GM23338 (cell line): ENCODE measurements around the gene AKAP13. TPM values are rescaled to one million over a fixed set of nuclear protein-coding genes. Genes with fewer than 3 reads are reported as not detected.

Experiments used
- ATAC-seq: fragments of 200-7000 bp; cut with Tn5 transposase; 3 replicates; pipeline ENCODE4 v1.9.1; 2020
- DNase-seq: peaks from one replicate; pipeline ENCODE4 v3.0.0-alpha.2; 2015; ENCODE audit warnings: low spot score
- H2AFZ ChIP-seq: fragments of 200-600 bp; sonication (generic); 2 replicates; pipeline ENCODE4 v1.8.0; 2016; ENCODE audit warnings: antibody characterized with exemption, mild to moderate bottlenecking, moderate library complexity
- H3F3A ChIP-seq: fragments of 200-600 bp; sonication (generic); replicated peaks from 2 replicates; pipeline ENCODE4 v1.8.0; 2017; ENCODE audit warnings: antibody characterized with exemption, mixed run types, low read depth
- H3K27ac ChIP-seq: fragments of 200-600 bp; sonication (generic); 2 replicates; pipeline ENCODE4 v1.6.1; 2016; ENCODE audit warnings: low read depth
- H3K27me3 ChIP-seq: fragments of 200-600 bp; sonication (generic); 2 replicates; pipeline ENCODE4 v1.8.0; 2016; ENCODE audit warnings: mild to moderate bottlenecking, mixed run types, moderate library complexity; ENCODE audit not compliant: insufficient read depth
- H3K36me3 ChIP-seq: fragments of 200-600 bp; sonication (generic); 2 replicates; pipeline ENCODE4 v1.8.0; 2016; ENCODE audit warnings: mild to moderate bottlenecking; ENCODE audit not compliant: insufficient read depth
- H3K4me1 ChIP-seq: fragments of 200-600 bp; sonication (generic); 2 replicates; pipeline ENCODE4 v1.8.0; 2016; ENCODE audit warnings: mild to moderate bottlenecking, moderate library complexity; ENCODE audit not compliant: insufficient read depth
- H3K4me2 ChIP-seq: fragments of 200-600 bp; sonication (generic); 2 replicates; pipeline ENCODE4 v1.7.1; 2017; ENCODE audit warnings: mixed run types
- H3K4me3 ChIP-seq: fragments of 200-600 bp; sonication (generic); 2 replicates; pipeline ENCODE4 v1.6.1; 2016; ENCODE audit warnings: mixed run types
- H3K79me2 ChIP-seq: fragments of 200-600 bp; sonication (generic); replicated peaks from 2 replicates; pipeline ENCODE4 v1.8.0; 2017; ENCODE audit warnings: mild to moderate bottlenecking; ENCODE audit not compliant: insufficient read depth
- H3K9me2 ChIP-seq: fragments of 200-600 bp; sonication (generic); 2 replicates; pipeline ENCODE4 v1.8.0; 2017; ENCODE audit not compliant: insufficient read depth
- H4K20me1 ChIP-seq: fragments of 200-600 bp; sonication (generic); replicated peaks from 2 replicates; pipeline ENCODE4 v1.8.0; 2017; ENCODE audit warnings: mild to moderate bottlenecking; ENCODE audit not compliant: insufficient read depth
- H3K27ac Mint-ChIP-seq: 2 replicates; pipeline ENCODE4 v1.8.0; 2020; ENCODE audit warnings: inconsistent platforms, mild to moderate bottlenecking, moderate library complexity, mixed read lengths
- H3K27me3 Mint-ChIP-seq: 3 replicates; pipeline ENCODE4 v1.8.0; 2022; ENCODE audit warnings: low read depth, mild to moderate bottlenecking, moderate library complexity, mixed read lengths, inconsistent platforms; ENCODE audit not compliant: insufficient read depth, poor library complexity
- H3K36me3 Mint-ChIP-seq: 3 replicates; pipeline ENCODE4 v1.8.0; 2021; ENCODE audit warnings: low read depth, mild to moderate bottlenecking, inconsistent platforms, moderate library complexity, mixed read lengths
- H3K4me1 Mint-ChIP-seq: 3 replicates; pipeline ENCODE4 v1.8.0; 2020; ENCODE audit warnings: mild to moderate bottlenecking, inconsistent platforms, mixed read lengths
- H3K4me3 Mint-ChIP-seq: 3 replicates; pipeline ENCODE4 v1.8.0; 2021; ENCODE audit warnings: moderate library complexity, mild to moderate bottlenecking, inconsistent platforms, mixed read lengths
- H3K9me3 Mint-ChIP-seq: 3 replicates; pipeline ENCODE4 v1.8.0; 2020; ENCODE audit warnings: moderate library complexity, mild to moderate bottlenecking, inconsistent platforms, mixed read lengths
- CREB1 ChIP-seq: fragments of 250-450 bp; sonication (Bioruptor Pico); IDR thresholded peaks from 2 replicates; pipeline ENCODE4 v1.5.0; 2020; ENCODE audit warnings: low read depth, mild to moderate bottlenecking, moderate library complexity
- EZH2 ChIP-seq: fragments of 200-600 bp; sonication (generic); IDR thresholded peaks from one replicate; pipeline ENCODE4 v1.8.0; 2017; ENCODE audit warnings: antibody characterized with exemption, mild to moderate bottlenecking, low read depth; ENCODE audit not compliant: unreplicated experiment
- EZH2phosphoT487 ChIP-seq: fragments of 200-600 bp; sonication (generic); IDR thresholded peaks from one replicate; pipeline ENCODE4 v1.8.1; 2018; ENCODE audit warnings: antibody characterized with exemption; ENCODE audit not compliant: unreplicated experiment
- JUNB ChIP-seq: IDR thresholded peaks from one replicate; pipeline ENCODE4 v1.6.1; 2016; ENCODE audit warnings: antibody characterized with exemption; ENCODE audit not compliant: unreplicated experiment
- NANOG ChIP-seq: IDR thresholded peaks from 2 replicates; pipeline ENCODE4 v1.6.1; 2016; ENCODE audit warnings: antibody characterized with exemption, borderline replicate concordance
- POLR2AphosphoS5 ChIP-seq: IDR thresholded peaks from 2 replicates; pipeline ENCODE4 v1.6.1; 2016; ENCODE audit warnings: antibody characterized with exemption, low read depth
- STAT1 ChIP-seq: IDR thresholded peaks from one replicate; pipeline ENCODE4 v1.6.1; 2016; ENCODE audit warnings: antibody characterized with exemption; ENCODE audit not compliant: unreplicated experiment
- ZNF114 ChIP-seq: fragments of 250-450 bp; sonication (Bioruptor Pico); IDR thresholded peaks from 2 replicates; pipeline ENCODE4 v1.5.0; 2020; ENCODE audit warnings: mild to moderate bottlenecking, moderate library complexity
- ZNF331 ChIP-seq: fragments of 250-450 bp; sonication (Bioruptor Pico); IDR thresholded peaks from 2 replicates; pipeline ENCODE4 v1.5.0; 2020; ENCODE audit warnings: low read depth, mild to moderate bottlenecking, moderate library complexity
- polyA plus RNA-seq: library from polyadenylated mRNA; unstranded; fragments of >200 nt; fragmentation: Nextera tagmentation; extraction: Ambion mirVana; gene quantifications from 2 replicates; pipeline ENCODE4 v1.2.1, GENCODE V29; 2016
- total RNA-seq: library from RNA; depleted of rRNA; stranded (reverse); fragments of >200 nt; shearing (Covaris generic); gene quantifications from 2 replicates; pipeline ENCODE4 v1.2.3, GENCODE V29; 2014
- TF ChIP-seq, protein P1 (sequence below): fragments of 250-450 bp; sonication (Bioruptor Pico); IDR thresholded peaks from 2 replicates; pipeline ENCODE4 v1.5.0; 2020; ENCODE audit warnings: mild to moderate bottlenecking, moderate library complexity
- TF ChIP-seq, protein P2 (sequence below), 2 experiments: fragments of 200-600 bp in 1 of 2; sonication (generic) in 1 of 2; conservative IDR thresholded peaks; 2 replicates each; pipeline versions ENCODE4 v1.5.1 to v1.6.1; 2016 to 2017; ENCODE audit warnings: antibody characterized with exemption in 2 of 2, low read depth in 2 of 2, mild to moderate bottlenecking in 2 of 2, moderate library complexity in 1 of 2
- TF ChIP-seq, protein P3 (sequence below): IDR thresholded peaks from one replicate; pipeline ENCODE4 v1.6.1; 2018; ENCODE audit warnings: antibody characterized with exemption; ENCODE audit not compliant: unreplicated experiment

The AKAP13 gene
- total and polyA plus RNA-seq, 2 experiments from 2014 or later = 46.2 to 60.7 TPM

DNA sequence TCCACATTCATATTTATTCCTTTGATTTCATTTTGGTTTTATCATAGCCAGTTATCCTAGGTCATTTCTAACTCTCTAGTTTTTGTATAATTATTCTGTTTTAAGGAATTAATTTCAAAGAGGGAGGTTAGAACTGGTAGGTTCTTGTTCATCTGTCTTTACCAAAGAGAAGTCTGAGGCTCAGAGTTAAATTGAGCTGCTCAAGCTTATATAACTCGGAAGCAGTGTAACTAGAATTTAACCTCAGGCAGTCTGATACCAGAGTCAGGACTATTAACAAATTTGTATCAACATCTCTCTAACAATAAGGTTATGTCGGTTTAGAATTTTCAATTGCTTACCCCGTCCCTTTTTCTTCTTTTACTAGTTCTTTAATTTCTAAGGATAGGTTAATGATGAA lies 84.1 kb downstream of the AKAP13 start:
- DNase-seq (no peak), ATAC-seq (no peak)
- Histone ChIP-seq H3K4me2 (no peak overlapping the region), H4K20me1 (peaks cover 30% of the 10 kb centered on the region), H3K36me3 (no peaks in the 10 kb centered on the region), H2AFZ (no peak overlapping the region), H3F3A (no peaks in the 10 kb centered on the region), H3K9me2 (no peaks in the 10 kb centered on the region), H3K4me1 (peaks cover 27% of the 10 kb centered on the region), H3K27ac (no peak overlapping the region), H3K79me2 (peaks cover 90% of the 10 kb centered on the region), H3K27me3 (no peaks in the 10 kb centered on the region), H3K4me3 (no peak overlapping the region)
- H3K4me3 Mint-ChIP-seq = no peak overlapping the region
- H3K9me3 Mint-ChIP-seq = no peaks in the 10 kb centered on the region
- H3K4me1 Mint-ChIP-seq = peaks cover 35% of the 10 kb centered on the region
- TF ChIP-seq EZH2 (no peak), CREB1 (CRISPR knock-in tag) (no peak), ZNF114 (no peak), STAT1 (no peak), POLR2AphosphoS5 (no peak), JUNB (no peak), ZNF331 (CRISPR knock-in tag) (no peak), NANOG (no peak), EZH2phosphoT487 (no peak)
- TF ChIP-seq, protein P1, sequence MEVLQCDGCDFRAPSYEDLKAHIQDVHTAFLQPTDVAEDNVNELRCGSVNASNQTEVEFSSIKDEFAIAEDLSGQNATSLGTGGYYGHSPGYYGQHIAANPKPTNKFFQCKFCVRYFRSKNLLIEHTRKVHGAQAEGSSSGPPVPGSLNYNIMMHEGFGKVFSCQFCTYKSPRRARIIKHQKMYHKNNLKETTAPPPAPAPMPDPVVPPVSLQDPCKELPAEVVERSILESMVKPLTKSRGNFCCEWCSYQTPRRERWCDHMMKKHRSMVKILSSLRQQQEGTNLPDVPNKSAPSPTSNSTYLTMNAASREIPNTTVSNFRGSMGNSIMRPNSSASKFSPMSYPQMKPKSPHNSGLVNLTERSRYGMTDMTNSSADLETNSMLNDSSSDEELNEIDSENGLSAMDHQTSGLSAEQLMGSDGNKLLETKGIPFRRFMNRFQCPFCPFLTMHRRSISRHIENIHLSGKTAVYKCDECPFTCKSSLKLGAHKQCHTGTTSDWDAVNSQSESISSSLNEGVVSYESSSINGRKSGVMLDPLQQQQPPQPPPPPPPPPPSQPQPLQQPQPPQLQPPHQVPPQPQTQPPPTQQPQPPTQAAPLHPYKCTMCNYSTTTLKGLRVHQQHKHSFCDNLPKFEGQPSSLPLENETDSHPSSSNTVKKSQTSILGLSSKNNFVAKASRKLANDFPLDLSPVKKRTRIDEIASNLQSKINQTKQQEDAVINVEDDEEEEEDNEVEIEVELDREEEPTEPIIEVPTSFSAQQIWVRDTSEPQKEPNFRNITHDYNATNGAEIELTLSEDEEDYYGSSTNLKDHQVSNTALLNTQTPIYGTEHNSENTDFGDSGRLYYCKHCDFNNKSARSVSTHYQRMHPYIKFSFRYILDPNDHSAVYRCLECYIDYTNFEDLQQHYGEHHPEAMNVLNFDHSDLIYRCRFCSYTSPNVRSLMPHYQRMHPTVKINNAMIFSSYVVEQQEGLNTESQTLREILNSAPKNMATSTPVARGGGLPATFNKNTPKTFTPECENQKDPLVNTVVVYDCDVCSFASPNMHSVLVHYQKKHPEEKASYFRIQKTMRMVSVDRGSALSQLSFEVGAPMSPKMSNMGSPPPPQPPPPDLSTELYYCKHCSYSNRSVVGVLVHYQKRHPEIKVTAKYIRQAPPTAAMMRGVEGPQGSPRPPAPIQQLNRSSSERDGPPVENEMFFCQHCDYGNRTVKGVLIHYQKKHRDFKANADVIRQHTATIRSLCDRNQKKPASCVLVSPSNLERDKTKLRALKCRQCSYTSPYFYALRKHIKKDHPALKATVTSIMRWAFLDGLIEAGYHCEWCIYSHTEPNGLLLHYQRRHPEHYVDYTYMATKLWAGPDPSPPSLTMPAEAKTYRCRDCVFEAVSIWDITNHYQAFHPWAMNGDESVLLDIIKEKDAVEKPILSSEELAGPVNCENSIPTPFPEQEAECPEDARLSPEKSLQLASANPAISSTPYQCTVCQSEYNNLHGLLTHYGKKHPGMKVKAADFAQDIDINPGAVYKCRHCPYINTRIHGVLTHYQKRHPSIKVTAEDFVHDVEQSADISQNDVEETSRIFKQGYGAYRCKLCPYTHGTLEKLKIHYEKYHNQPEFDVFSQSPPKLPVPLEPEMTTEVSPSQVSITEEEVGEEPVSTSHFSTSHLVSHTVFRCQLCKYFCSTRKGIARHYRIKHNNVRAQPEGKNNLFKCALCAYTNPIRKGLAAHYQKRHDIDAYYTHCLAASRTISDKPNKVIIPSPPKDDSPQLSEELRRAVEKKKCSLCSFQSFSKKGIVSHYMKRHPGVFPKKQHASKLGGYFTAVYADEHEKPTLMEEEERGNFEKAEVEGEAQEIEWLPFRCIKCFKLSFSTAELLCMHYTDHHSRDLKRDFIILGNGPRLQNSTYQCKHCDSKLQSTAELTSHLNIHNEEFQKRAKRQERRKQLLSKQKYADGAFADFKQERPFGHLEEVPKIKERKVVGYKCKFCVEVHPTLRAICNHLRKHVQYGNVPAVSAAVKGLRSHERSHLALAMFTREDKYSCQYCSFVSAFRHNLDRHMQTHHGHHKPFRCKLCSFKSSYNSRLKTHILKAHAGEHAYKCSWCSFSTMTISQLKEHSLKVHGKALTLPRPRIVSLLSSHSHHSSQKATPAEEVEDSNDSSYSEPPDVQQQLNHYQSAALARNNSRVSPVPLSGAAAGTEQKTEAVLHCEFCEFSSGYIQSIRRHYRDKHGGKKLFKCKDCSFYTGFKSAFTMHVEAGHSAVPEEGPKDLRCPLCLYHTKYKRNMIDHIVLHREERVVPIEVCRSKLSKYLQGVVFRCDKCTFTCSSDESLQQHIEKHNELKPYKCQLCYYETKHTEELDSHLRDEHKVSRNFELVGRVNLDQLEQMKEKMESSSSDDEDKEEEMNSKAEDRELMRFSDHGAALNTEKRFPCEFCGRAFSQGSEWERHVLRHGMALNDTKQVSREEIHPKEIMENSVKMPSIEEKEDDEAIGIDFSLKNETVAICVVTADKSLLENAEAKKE = no peak
- TF ChIP-seq, protein P2, sequence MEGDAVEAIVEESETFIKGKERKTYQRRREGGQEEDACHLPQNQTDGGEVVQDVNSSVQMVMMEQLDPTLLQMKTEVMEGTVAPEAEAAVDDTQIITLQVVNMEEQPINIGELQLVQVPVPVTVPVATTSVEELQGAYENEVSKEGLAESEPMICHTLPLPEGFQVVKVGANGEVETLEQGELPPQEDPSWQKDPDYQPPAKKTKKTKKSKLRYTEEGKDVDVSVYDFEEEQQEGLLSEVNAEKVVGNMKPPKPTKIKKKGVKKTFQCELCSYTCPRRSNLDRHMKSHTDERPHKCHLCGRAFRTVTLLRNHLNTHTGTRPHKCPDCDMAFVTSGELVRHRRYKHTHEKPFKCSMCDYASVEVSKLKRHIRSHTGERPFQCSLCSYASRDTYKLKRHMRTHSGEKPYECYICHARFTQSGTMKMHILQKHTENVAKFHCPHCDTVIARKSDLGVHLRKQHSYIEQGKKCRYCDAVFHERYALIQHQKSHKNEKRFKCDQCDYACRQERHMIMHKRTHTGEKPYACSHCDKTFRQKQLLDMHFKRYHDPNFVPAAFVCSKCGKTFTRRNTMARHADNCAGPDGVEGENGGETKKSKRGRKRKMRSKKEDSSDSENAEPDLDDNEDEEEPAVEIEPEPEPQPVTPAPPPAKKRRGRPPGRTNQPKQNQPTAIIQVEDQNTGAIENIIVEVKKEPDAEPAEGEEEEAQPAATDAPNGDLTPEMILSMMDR (conservative IDR thresholded peaks at IDR 0.05; ENCODE audit: low read depth in 2 of 2) = no peak
- TF ChIP-seq, protein P3, sequence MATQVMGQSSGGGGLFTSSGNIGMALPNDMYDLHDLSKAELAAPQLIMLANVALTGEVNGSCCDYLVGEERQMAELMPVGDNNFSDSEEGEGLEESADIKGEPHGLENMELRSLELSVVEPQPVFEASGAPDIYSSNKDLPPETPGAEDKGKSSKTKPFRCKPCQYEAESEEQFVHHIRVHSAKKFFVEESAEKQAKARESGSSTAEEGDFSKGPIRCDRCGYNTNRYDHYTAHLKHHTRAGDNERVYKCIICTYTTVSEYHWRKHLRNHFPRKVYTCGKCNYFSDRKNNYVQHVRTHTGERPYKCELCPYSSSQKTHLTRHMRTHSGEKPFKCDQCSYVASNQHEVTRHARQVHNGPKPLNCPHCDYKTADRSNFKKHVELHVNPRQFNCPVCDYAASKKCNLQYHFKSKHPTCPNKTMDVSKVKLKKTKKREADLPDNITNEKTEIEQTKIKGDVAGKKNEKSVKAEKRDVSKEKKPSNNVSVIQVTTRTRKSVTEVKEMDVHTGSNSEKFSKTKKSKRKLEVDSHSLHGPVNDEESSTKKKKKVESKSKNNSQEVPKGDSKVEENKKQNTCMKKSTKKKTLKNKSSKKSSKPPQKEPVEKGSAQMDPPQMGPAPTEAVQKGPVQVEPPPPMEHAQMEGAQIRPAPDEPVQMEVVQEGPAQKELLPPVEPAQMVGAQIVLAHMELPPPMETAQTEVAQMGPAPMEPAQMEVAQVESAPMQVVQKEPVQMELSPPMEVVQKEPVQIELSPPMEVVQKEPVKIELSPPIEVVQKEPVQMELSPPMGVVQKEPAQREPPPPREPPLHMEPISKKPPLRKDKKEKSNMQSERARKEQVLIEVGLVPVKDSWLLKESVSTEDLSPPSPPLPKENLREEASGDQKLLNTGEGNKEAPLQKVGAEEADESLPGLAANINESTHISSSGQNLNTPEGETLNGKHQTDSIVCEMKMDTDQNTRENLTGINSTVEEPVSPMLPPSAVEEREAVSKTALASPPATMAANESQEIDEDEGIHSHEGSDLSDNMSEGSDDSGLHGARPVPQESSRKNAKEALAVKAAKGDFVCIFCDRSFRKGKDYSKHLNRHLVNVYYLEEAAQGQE = no peak
- peaks cover under 1% of the 10 kb centered on the region for H3K27me3 Mint-ChIP-seq
- no peak overlapping the region for H3K27ac Mint-ChIP-seq
- H3K36me3 Mint-ChIP-seq = peaks cover 4% of the 10 kb centered on the region; the same call in 1 of the 3 replicates
